ENCODE data around the gene IFI44. TPM values are rescaled to one million over a fixed set of nuclear protein-coding genes. Genes with fewer than 3 reads are reported as not detected.

The IFI44 gene
- total and polyA plus RNA-seq, 8 donors = 14.3 to 62.2 (median 23.3) TPM; not detected in 1

- 63 to 83% (median 67%) methylated on average over 2 of the region's 2 CpGs for WGBS, 5 donors
Measured at GRCh38 chr1:78606274-78606673, 43.4 kb upstream of the IFI44 start.

GRCh38 chr1:78607334-78607927, 42.2 kb upstream of the IFI44 start:
- 79 to 86% (median 83%) methylated on average over 5 of the region's 5 CpGs for WGBS, 5 donors
- no peaks in the 10 kb centered on the region for H3K9me3 ChIP-seq
- intact Hi-C loops (cut with DNase I; ENCODE audit: low total_unique reads) = loop anchor here (5.0 kb wide), 1 partner anchor 475 kb away; no protein-coding TSS in a partner anchor
- no peak for TF ChIP-seq POLR2AphosphoS5 (IDR thresholded peaks at IDR 0.05)
- no peak for TF ChIP-seq POLR2A (IDR thresholded peaks at IDR 0.05)
- TF ChIP-seq CTCF (IDR thresholded peaks at IDR 0.05) = peak in 5 of 7 experiments; percentile 15 to 66 (median 45)
- no peak for TF ChIP-seq EP300 (IDR thresholded peaks at IDR 0.05)
- H3K4me3 ChIP-seq = no peak overlapping the region
- peak in 1 of 2 donors; percentile 52 for DNase-seq
- H3K36me3 ChIP-seq = no peaks in the 10 kb centered on the region
- H3K4me1 ChIP-seq = peaks cover 0 to 10% (median 4%) of the 10 kb centered on the region in 4 donors
- H3K27me3 ChIP-seq = no peaks in the 10 kb centered on the region
- H3K27ac ChIP-seq = no peak overlapping the region

More at GRCh38 chr1:78606274-78606673, 43.4 kb upstream of the IFI44 start:
- DNase-seq = peak in 1 of 2 donors; percentile 6
- no peaks in the 10 kb centered on the region for H3K9me3 ChIP-seq
- H3K27ac ChIP-seq = no peak overlapping the region
- H3K4me1 ChIP-seq = peaks cover 0 to 10% (median 4%) of the 10 kb centered on the region in 4 donors
- intact Hi-C loops (cut with DNase I; ENCODE audit: low total_unique reads) = loop anchor here (5.0 kb wide), 1 partner anchor 474 kb away; no protein-coding TSS in a partner anchor
- H3K4me3 ChIP-seq = no peak overlapping the region
- no peaks in the 10 kb centered on the region for H3K27me3 ChIP-seq
- no peak for TF ChIP-seq POLR2AphosphoS5 (IDR thresholded peaks at IDR 0.05)
- TF ChIP-seq POLR2A (IDR thresholded peaks at IDR 0.05) = no peak
- no peak for TF ChIP-seq EP300 (IDR thresholded peaks at IDR 0.05)
- TF ChIP-seq CTCF (IDR thresholded peaks at IDR 0.05) = no peak
- no peaks in the 10 kb centered on the region for H3K36me3 ChIP-seq

- Histone ChIP-seq H3K36me3 (no peaks in the 10 kb centered on the region), H3K4me3 (no peak overlapping the region), H3K27ac (no peak overlapping the region), H3K27me3 (no peaks in the 10 kb centered on the region), H3K9me3 (no peaks in the 10 kb centered on the region), H3K4me1 (peaks cover 0 to 10% (median 4%) of the 10 kb centered on the region in 4 donors)
- WGBS, 5 donors = 38 to 59% (median 47%) methylated on average over 4 of the region's 4 CpGs
- intact Hi-C loops (cut with DNase I; ENCODE audit: low total_unique reads) = loop anchor here (5.0 kb wide), 1 partner anchor 476 kb away; no protein-coding TSS in a partner anchor
- TF ChIP-seq POLR2AphosphoS5 (IDR thresholded peaks at IDR 0.05) (no peak), CTCF (IDR thresholded peaks at IDR 0.05) (no peak), POLR2A (IDR thresholded peaks at IDR 0.05) (no peak), EP300 (IDR thresholded peaks at IDR 0.05) (no peak)
- DNase-seq = peak in 1 of 2 donors; percentile 13
Measured at GRCh38 chr1:78607944-78608343, 41.7 kb upstream of the IFI44 start.

GRCh38 chr1:78617615-78618026, 32.0 kb upstream of the IFI44 start:
- H3K4me3 ChIP-seq = no peak overlapping the region
- no peaks in the 10 kb centered on the region for H3K9me3 ChIP-seq
- intact Hi-C loops (cut with DNase I; ENCODE audit: low total_unique reads) = loop anchor here (10.0 kb wide), 1 partner anchor 57 kb away; no protein-coding TSS in a partner anchor
- WGBS, 5 donors = 32 to 40% (median 36%) methylated on average over 7 of the region's 7 CpGs
- H3K27me3 ChIP-seq = no peaks in the 10 kb centered on the region
- no peaks in the 10 kb centered on the region for H3K36me3 ChIP-seq
- peak overlapping the region in 2 of 5 donors; percentile 40 to 43 for H3K27ac ChIP-seq
- H3K4me1 ChIP-seq = peaks cover 8 to 42% (median 34%) of the 10 kb centered on the region in 4 donors
- TF ChIP-seq CTCF (IDR thresholded peaks at IDR 0.05) (peak in 5 of 7 experiments; percentile 71 to 89 (median 77)), POLR2A (IDR thresholded peaks at IDR 0.05) (no peak), POLR2AphosphoS5 (IDR thresholded peaks at IDR 0.05) (peak in 2 of 3 donors; percentile 21 to 45)
- peak; percentile 62 to 93 for DNase-seq
